KMS-11 (cell line): ENCODE data around the gene RAMACL.
"Not testable (repeated sequence)": the region's sequence is repeated elsewhere in the genome, so short reads cannot be mapped to it uniquely, and the experiment has no call there.

ENCODE experiments used
- H2AFZ ChIP-seq: fragments of 200-600 bp; sonication (generic); 2 replicates; pipeline ENCODE4 v1.6.1; 2016; ENCODE audit warnings: antibody characterized with exemption, mixed run types, low read depth
- H3K27ac ChIP-seq: fragments of 200-600 bp; sonication (generic); 2 replicates; pipeline ENCODE4 v1.6.1; 2016; ENCODE audit warnings: mild to moderate bottlenecking, mixed run types
- H3K27me3 ChIP-seq: fragments of 200-600 bp; sonication (generic); 2 replicates; pipeline ENCODE4 v1.6.1; 2017; ENCODE audit warnings: mild to moderate bottlenecking, low read depth, mixed run types, moderate library complexity; ENCODE audit not compliant: insufficient read depth
- H3K36me3 ChIP-seq: fragments of 200-600 bp; sonication (generic); 2 replicates; pipeline ENCODE4 v1.6.1; 2017; ENCODE audit warnings: mild to moderate bottlenecking, mixed run types; ENCODE audit not compliant: insufficient read depth
- H3K4me1 ChIP-seq: fragments of 200-600 bp; sonication (generic); 2 replicates; pipeline ENCODE4 v1.6.1; 2016; ENCODE audit warnings: mild to moderate bottlenecking, low read depth, mixed run types; ENCODE audit not compliant: poor library complexity, severe bottlenecking
- H3K4me2 ChIP-seq: fragments of 200-600 bp; sonication (generic); 2 replicates; pipeline ENCODE4 v1.7.0; 2016; ENCODE audit warnings: mild to moderate bottlenecking, mixed run types
- H3K4me3 ChIP-seq: fragments of 200-600 bp; sonication (generic); IDR thresholded peaks from 2 replicates; pipeline ENCODE4 v1.6.1; 2017; ENCODE audit warnings: low read depth, low read length, mixed read lengths; ENCODE audit not compliant: insufficient read depth
- H3K79me2 ChIP-seq: fragments of 200-600 bp; sonication (generic); 2 replicates; pipeline ENCODE4 v1.6.1; 2016; ENCODE audit warnings: low read depth, mixed run types; ENCODE audit not compliant: insufficient read depth
- H3K9ac ChIP-seq: fragments of 200-600 bp; sonication (generic); 2 replicates; pipeline ENCODE4 v1.6.1; 2016; ENCODE audit warnings: mild to moderate bottlenecking, mixed run types
- H4K20me1 ChIP-seq: fragments of 200-600 bp; sonication (generic); 2 replicates; pipeline ENCODE4 v1.6.1; 2016; ENCODE audit warnings: mild to moderate bottlenecking, mixed run types; ENCODE audit not compliant: insufficient read depth
- TF ChIP-seq, protein P1 (sequence below): fragments of 200-600 bp; sonication (generic); conservative IDR thresholded peaks from 2 replicates; pipeline ENCODE4 v1.6.1; 2017; ENCODE audit warnings: low read depth, mild to moderate bottlenecking, antibody characterized with exemption, low read length, moderate library complexity, mixed read lengths

The RAMACL gene

DNA sequence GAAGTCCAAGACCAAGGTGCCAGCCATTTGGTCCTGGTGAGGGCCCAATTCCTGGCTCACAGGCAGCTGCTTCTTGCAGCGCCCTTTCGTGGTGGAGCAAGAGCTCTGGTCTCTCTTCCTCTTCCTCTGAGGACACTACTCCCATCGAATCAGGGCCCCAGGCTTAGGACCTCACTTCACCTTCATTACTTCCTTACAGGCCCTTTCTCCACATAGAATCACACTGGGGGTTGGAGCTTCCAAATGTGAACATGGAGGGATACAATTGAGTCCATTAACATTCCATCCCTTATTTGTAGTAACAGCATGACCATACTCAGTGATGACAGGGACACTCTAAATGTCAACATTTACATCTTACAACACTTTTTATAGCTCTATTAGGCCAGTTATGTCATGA, 2.3 kb downstream of the RAMACL start:
- Histone ChIP-seq H4K20me1 (no peaks in the 10 kb centered on the region), H3K27ac (no peak overlapping the region), H3K27me3 (no peaks in the 10 kb centered on the region), H3K4me3 (no peak overlapping the region), H3K4me1 (no peaks in the 10 kb centered on the region), H3K9ac (no peak overlapping the region), H3K36me3 (no peaks in the 10 kb centered on the region), H2AFZ (no peak overlapping the region), H3K4me2 (no peak overlapping the region), H3K79me2 (no peaks in the 10 kb centered on the region)
- TF ChIP-seq, protein P1, sequence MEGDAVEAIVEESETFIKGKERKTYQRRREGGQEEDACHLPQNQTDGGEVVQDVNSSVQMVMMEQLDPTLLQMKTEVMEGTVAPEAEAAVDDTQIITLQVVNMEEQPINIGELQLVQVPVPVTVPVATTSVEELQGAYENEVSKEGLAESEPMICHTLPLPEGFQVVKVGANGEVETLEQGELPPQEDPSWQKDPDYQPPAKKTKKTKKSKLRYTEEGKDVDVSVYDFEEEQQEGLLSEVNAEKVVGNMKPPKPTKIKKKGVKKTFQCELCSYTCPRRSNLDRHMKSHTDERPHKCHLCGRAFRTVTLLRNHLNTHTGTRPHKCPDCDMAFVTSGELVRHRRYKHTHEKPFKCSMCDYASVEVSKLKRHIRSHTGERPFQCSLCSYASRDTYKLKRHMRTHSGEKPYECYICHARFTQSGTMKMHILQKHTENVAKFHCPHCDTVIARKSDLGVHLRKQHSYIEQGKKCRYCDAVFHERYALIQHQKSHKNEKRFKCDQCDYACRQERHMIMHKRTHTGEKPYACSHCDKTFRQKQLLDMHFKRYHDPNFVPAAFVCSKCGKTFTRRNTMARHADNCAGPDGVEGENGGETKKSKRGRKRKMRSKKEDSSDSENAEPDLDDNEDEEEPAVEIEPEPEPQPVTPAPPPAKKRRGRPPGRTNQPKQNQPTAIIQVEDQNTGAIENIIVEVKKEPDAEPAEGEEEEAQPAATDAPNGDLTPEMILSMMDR, result no peak

DNA sequence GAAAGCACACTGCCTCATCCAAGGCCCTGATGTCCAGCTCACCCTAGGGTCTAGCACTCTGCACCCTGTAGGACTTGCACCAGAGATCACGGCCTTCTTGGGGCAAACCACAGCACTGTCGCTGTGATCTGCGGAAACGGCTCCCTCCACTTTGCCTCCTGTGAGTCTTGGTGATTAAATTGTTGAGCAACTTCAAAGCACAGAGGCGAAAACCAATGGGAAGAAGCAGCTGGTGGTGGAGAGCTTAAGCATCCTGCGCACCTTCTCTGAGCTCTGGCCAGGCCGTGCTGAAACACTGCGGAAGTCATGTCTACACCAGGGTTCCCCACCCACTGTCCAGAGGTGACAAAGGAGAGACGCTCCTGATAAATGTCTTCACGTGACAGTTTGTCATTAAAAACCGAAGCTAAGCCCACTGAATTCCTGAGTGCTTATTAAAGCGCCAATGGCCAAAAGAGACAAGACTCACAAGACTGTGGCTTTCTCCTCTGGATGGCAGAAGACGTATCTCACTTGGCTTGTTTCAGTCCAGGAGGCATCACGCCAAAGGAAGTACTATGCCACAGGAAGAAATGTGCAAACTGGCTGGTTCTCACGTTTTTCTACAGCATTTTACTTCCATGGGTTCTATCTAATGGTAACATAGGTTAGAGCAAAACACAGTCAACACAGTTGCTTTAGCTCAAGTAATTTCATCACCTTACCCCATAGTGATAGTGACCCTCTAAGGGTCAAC, 3.1 kb downstream of the RAMACL start:
- TF ChIP-seq, protein P1, result no peak
- H3K4me2 ChIP-seq, result no peak overlapping the region
- no peaks in the 10 kb centered on the region for H3K27me3 ChIP-seq
- no peak overlapping the region for H3K4me3 ChIP-seq
- H3K4me1 ChIP-seq, result no peaks in the 10 kb centered on the region
- no peaks in the 10 kb centered on the region for H4K20me1 ChIP-seq
- no peaks in the 10 kb centered on the region for H3K36me3 ChIP-seq
- H3K79me2 ChIP-seq, result no peaks in the 10 kb centered on the region
- H2AFZ ChIP-seq, result no peak overlapping the region
- no peak overlapping the region for H3K27ac ChIP-seq
- H3K9ac ChIP-seq, result no peak overlapping the region

DNA sequence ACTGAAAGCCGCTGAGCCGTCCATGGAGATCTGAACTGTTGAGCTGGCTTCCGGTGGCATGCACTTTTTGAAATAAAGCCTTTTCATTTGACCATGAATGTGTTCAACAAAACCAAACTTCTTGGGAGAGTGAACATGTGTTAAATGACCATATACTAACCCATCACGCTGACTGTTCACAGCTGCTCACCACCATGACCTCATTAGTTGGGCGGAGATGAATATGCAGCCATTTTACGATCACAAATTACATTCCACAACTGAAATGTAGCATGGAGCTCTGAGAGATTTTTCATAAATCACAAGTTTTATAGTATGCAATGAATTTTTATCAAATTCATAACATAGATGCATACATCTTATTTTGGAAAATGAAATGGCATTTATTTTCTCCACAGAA, 4.2 kb downstream of the RAMACL start:
- H4K20me1 ChIP-seq, result no peaks in the 10 kb centered on the region
- no peak overlapping the region for H3K4me3 ChIP-seq
- no peak overlapping the region for H3K27ac ChIP-seq
- no peaks in the 10 kb centered on the region for H3K36me3 ChIP-seq
- TF ChIP-seq, protein P1, result no peak
- H3K9ac ChIP-seq, result no peak overlapping the region
- H3K4me1 ChIP-seq, result no peaks in the 10 kb centered on the region
- H2AFZ ChIP-seq, result no peak overlapping the region
- no peaks in the 10 kb centered on the region for H3K27me3 ChIP-seq
- no peak overlapping the region for H3K4me2 ChIP-seq
- no peaks in the 10 kb centered on the region for H3K79me2 ChIP-seq

DNA sequence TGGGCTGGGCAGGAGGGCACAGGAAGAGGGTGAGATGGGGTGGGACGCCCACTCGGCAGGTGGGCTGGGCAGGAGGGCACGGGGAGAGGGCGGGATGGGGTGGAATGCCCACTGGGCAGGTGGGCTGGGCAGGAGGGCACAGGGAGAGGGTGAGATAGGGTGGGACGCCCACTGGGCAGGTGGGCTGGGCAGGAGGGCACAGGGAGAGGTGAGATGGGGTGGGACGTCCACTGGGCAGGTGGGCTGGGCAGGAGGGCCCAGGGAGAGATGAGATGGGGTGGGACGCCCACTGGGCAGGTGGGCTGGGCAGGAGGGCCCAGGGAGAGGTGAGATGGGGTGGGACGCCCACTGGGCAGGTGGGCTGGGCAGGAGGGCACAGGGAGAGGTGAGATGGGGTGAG, 4.7 kb downstream of the RAMACL start:
- not testable (repeated sequence) for H2AFZ ChIP-seq, H4K20me1 ChIP-seq, H3K4me2 ChIP-seq, H3K4me1 ChIP-seq, H3K27ac ChIP-seq, H3K27me3 ChIP-seq, H3K9ac ChIP-seq, H3K36me3 ChIP-seq, H3K79me2 ChIP-seq, H3K4me3 ChIP-seq

DNA sequence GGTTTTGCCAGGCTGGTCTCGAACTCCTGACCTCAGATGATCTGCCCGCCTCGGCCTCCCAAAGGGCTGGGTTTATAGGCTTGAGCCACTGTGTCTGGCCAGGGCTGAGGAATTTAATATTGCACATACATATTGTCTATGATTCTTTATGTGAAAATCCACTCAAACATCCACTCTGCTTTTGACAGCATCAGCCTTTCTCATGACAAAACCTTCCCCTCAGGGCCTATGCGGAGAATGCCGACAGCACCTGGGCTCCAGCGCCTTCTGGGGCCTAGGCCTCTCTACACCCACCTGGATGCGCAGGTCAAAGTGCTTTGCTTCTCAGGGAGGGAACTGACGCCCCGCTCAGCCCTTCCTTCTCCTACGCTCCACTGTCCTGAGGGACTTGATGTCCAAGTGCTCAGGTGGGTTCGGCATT, 5.4 kb downstream of the RAMACL start:
- TF ChIP-seq, protein P1, result no peak
- Histone ChIP-seq H3K4me3 (no peak overlapping the region), H2AFZ (no peak overlapping the region), H4K20me1 (no peaks in the 10 kb centered on the region), H3K4me2 (no peak overlapping the region), H3K27ac (no peak overlapping the region), H3K4me1 (no peaks in the 10 kb centered on the region), H3K27me3 (no peaks in the 10 kb centered on the region), H3K79me2 (no peaks in the 10 kb centered on the region), H3K36me3 (no peaks in the 10 kb centered on the region), H3K9ac (no peak overlapping the region)
